Loucy (cell line): ENCODE measurements around the gene PHYKPL.

Experiments
- H2AFZ ChIP-seq: fragments of 200-600 bp; sonication (generic); 2 replicates; pipeline ENCODE4 v1.6.0; 2016; ENCODE audit warnings: antibody characterized with exemption, mild to moderate bottlenecking, low read length, moderate library complexity
- H3F3A ChIP-seq: fragments of 200-600 bp; 2 replicates; pipeline ENCODE4 v1.6.0; 2016; ENCODE audit warnings: antibody characterized with exemption, low read depth, mild to moderate bottlenecking
- H3K27me3 ChIP-seq: fragments of 200-600 bp; sonication (generic); 2 replicates; pipeline ENCODE4 v1.6.1; 2014; ENCODE audit warnings: low read length, mild to moderate bottlenecking; ENCODE audit not compliant: insufficient read depth, poor library complexity, severe bottlenecking
- H3K36me3 ChIP-seq: fragments of 200-600 bp; sonication (generic); 2 replicates; pipeline ENCODE4 v1.6.1; 2016; ENCODE audit warnings: low read length; ENCODE audit not compliant: insufficient read depth
- H3K4me1 ChIP-seq: fragments of 200-600 bp; sonication (generic); 2 replicates; pipeline ENCODE4 v1.5.1; 2014; ENCODE audit warnings: low read length, mild to moderate bottlenecking; ENCODE audit not compliant: insufficient read depth, poor library complexity, severe bottlenecking
- H3K4me2 ChIP-seq: fragments of 200-600 bp; sonication (generic); 2 replicates; pipeline ENCODE4 v1.6.0; 2014; ENCODE audit warnings: antibody characterized with exemption, low read length, low read depth, mild to moderate bottlenecking; ENCODE audit not compliant: poor library complexity, severe bottlenecking
- H3K4me3 ChIP-seq: fragments of 200-600 bp; sonication (generic); 2 replicates; pipeline ENCODE4 v1.5.1; 2014; ENCODE audit warnings: low read length, mild to moderate bottlenecking, mixed read lengths; ENCODE audit not compliant: poor library complexity, severe bottlenecking
- H3K79me2 ChIP-seq: fragments of 200-600 bp; sonication (generic); 2 replicates; pipeline ENCODE4 v1.6.1; 2014; ENCODE audit warnings: low read length; ENCODE audit not compliant: insufficient read depth
- H3K9ac ChIP-seq: fragments of 200-600 bp; sonication (generic); 2 replicates; pipeline ENCODE4 v1.6.0; 2014; ENCODE audit warnings: mild to moderate bottlenecking, low read depth, low read length, moderate library complexity; ENCODE audit not compliant: poor library complexity, severe bottlenecking
- H3K9me2 ChIP-seq: fragments of 200-600 bp; sonication (generic); replicated peaks from 2 replicates; pipeline ENCODE4 v1.6.1; 2016; ENCODE audit warnings: low read depth, low read length, mixed read lengths
- H3K9me3 ChIP-seq: fragments of 200-600 bp; sonication (generic); 2 replicates; pipeline ENCODE4 v1.6.1; 2014; ENCODE audit warnings: mild to moderate bottlenecking, antibody characterized with exemption, low read length, low read depth; ENCODE audit not compliant: insufficient read depth
- H4K20me1 ChIP-seq: fragments of 200-600 bp; sonication (generic); 2 replicates; pipeline ENCODE4 v1.6.0; 2014; ENCODE audit warnings: antibody characterized with exemption, low read length, mild to moderate bottlenecking; ENCODE audit not compliant: insufficient read depth, poor library complexity, severe bottlenecking
- CTCF ChIP-seq: fragments of 200-600 bp; sonication (generic); conservative IDR thresholded peaks from 2 replicates; pipeline ENCODE4 v1.5.1; 2014; ENCODE audit warnings: mild to moderate bottlenecking, antibody characterized with exemption, low read length
- EZH2phosphoT487 ChIP-seq: fragments of 200-600 bp; IDR thresholded peaks from 2 replicates; pipeline ENCODE4 v1.6.1; 2018; ENCODE audit warnings: antibody characterized with exemption, mild to moderate bottlenecking, moderate library complexity, borderline replicate concordance

PHYKPL gene

GRCh38 chr5:178170455-178170854, 62.1 kb downstream of the PHYKPL start:
- no peak for TF ChIP-seq CTCF
- no peak for TF ChIP-seq EZH2phosphoT487
- Histone ChIP-seq H4K20me1 (no peaks in the 10 kb centered on the region), H3K79me2 (no peaks in the 10 kb centered on the region), H3F3A (no peaks in the 10 kb centered on the region), H3K9me3 (no peaks in the 10 kb centered on the region), H3K27me3 (no peaks in the 10 kb centered on the region), H3K9ac (no peak overlapping the region), H3K36me3 (no peaks in the 10 kb centered on the region), H2AFZ (no peak overlapping the region), H3K4me3 (no peak overlapping the region), H3K4me2 (no peak overlapping the region), H3K4me1 (no peaks in the 10 kb centered on the region), H3K9me2 (no peaks in the 10 kb centered on the region)

- Histone ChIP-seq H3K4me2 (no peak overlapping the region), H3K4me3 (no peak overlapping the region), H3K9ac (no peak overlapping the region), H3K4me1 (no peaks in the 10 kb centered on the region), H2AFZ (no peak overlapping the region), H3K36me3 (no peaks in the 10 kb centered on the region), H3F3A (no peaks in the 10 kb centered on the region), H4K20me1 (no peaks in the 10 kb centered on the region), H3K79me2 (no peaks in the 10 kb centered on the region), H3K9me3 (no peaks in the 10 kb centered on the region), H3K27me3 (no peaks in the 10 kb centered on the region), H3K9me2 (no peaks in the 10 kb centered on the region)
- TF ChIP-seq EZH2phosphoT487: no peak
- TF ChIP-seq CTCF: no peak
Measured at GRCh38 chr5:178165581-178165980, 67.0 kb downstream of the PHYKPL start.

- no peak overlapping the region for H3K9ac ChIP-seq
- H3K36me3 ChIP-seq: no peaks in the 10 kb centered on the region
- no peaks in the 10 kb centered on the region for H3K4me1 ChIP-seq
- no peaks in the 10 kb centered on the region for H3K27me3 ChIP-seq
- no peaks in the 10 kb centered on the region for H3K79me2 ChIP-seq
- no peaks in the 10 kb centered on the region for H3F3A ChIP-seq
- no peaks in the 10 kb centered on the region for H4K20me1 ChIP-seq
- H3K4me3 ChIP-seq: peak overlapping the region; percentile 48
- H2AFZ ChIP-seq: peak overlapping the region; percentile 93; the same call in 1 of the 2 replicates
- peak overlapping the region; percentile 65 for H3K4me2 ChIP-seq
- no peaks in the 10 kb centered on the region for H3K9me3 ChIP-seq
- H3K9me2 ChIP-seq: no peaks in the 10 kb centered on the region
- TF ChIP-seq EZH2phosphoT487 (no peak), CTCF (peak; percentile 72)
Measured at GRCh38 chr5:178163772-178164735, 68.5 kb downstream of the PHYKPL start.
